DMS 273 (cell line): ENCODE data around the gene DNAJB12.
"Not testable (repeated sequence)": the region's sequence is repeated elsewhere in the genome, so short reads cannot be mapped to it uniquely, and the experiment has no call there.

Experiments used
- DNase-seq: peaks from one replicate; lab custom pipeline; 2025; ENCODE audit not compliant: unreplicated experiment; lab: John Stamatoyannopoulos, UW

Gene DNAJB12

GRCh38 chr10:72354356-72355213, at the start of gene DNAJB12:
Gene DNAJB12, minus strand, starts transcription at chr10:72354919. Its CDS starts 22 bp downstream, at chr10:72354897.
- peak; percentile 97 for DNase-seq

- not testable (repeated sequence) for DNase-seq
These were observed 40.9 kb upstream of the DNAJB12 start for GRCh38 chr10:72395581-72395980.

- no peak for DNase-seq
These were observed 37.9 kb upstream of the DNAJB12 start for GRCh38 chr10:72392571-72392970.

- DNase-seq, result no peak
These were observed 36.0 kb upstream of the DNAJB12 start for GRCh38 chr10:72390764-72391163.

- DNase-seq, result no peak
These were observed 35.0 kb upstream of the DNAJB12 start for GRCh38 chr10:72389716-72390115.

GRCh38 chr10:72389014-72389413, 34.3 kb upstream of the DNAJB12 start:
- DNase-seq, result no peak

GRCh38 chr10:72388062-72388461, 33.3 kb upstream of the DNAJB12 start:
- DNase-seq, result no peak

GRCh38 chr10:72386916-72387586, 32.3 kb upstream of the DNAJB12 start:
- DNase-seq, result peak; percentile 9

GRCh38 chr10:72385724-72386123, 31.0 kb upstream of the DNAJB12 start:
- DNase-seq, result no peak

- DNase-seq, result not testable (repeated sequence)
These were observed 30.3 kb upstream of the DNAJB12 start for GRCh38 chr10:72384982-72385381.

- no peak for DNase-seq
These were observed 25.1 kb upstream of the DNAJB12 start for GRCh38 chr10:72379776-72380175.

- DNase-seq, result no peak
These were observed 24.3 kb upstream of the DNAJB12 start for GRCh38 chr10:72379062-72379461.

GRCh38 chr10:72375585-72375984, 20.9 kb upstream of the DNAJB12 start:
- DNase-seq, result peak; percentile 14

GRCh38 chr10:72375173-72375572, 20.5 kb upstream of the DNAJB12 start:
- DNase-seq, result no peak

GRCh38 chr10:72370201-72370722, 15.5 kb upstream of the DNAJB12 start:
- no peak for DNase-seq

- DNase-seq, result no peak
These were observed 12.7 kb upstream of the DNAJB12 start for GRCh38 chr10:72367301-72367960.

GRCh38 chr10:72365106-72365895, 10.6 kb upstream of the DNAJB12 start:
- DNase-seq, result no peak

- DNase-seq, result peak; percentile 96
These were observed 9.6 kb upstream of the DNAJB12 start for GRCh38 chr10:72364239-72364777.

- DNase-seq, result no peak
These were observed 2.3 kb upstream of the DNAJB12 start for GRCh38 chr10:72356987-72357386.

- DNase-seq, result no peak
These were observed 1.4 kb upstream of the DNAJB12 start for GRCh38 chr10:72356115-72356514.

- DNase-seq, result no peak
These were observed 466 bp upstream of the DNAJB12 start for GRCh38 chr10:72355214-72355555.
